Liver (tissue), 9 donors: ENCODE measurements around the gene DCTN3. TPM values are rescaled to one million over a fixed set of nuclear protein-coding genes. Genes with fewer than 3 reads are reported as not detected.

Experiments
- DNase-seq: peaks from one replicate; pipeline ENCODE4 v3.0.0-alpha.2; 2017; ENCODE audit warnings: low spot score
- H3K27ac ChIP-seq, 2 donors: one replicate each; pipeline ENCODE4 v1.7.0; 2013; ENCODE audit warnings: inconsistent platforms in 2 of 2, low read length in 2 of 2, control low read depth in 1 of 2, low read depth in 1 of 2, mild to moderate bottlenecking in 1 of 2
- H3K27me3 ChIP-seq, 4 donors: one replicate each; pipeline versions ENCODE4 v1.6.1 to v1.7.0; 2013; ENCODE audit warnings: low read length in 3 of 4, inconsistent platforms in 1 of 4, mild to moderate bottlenecking in 1 of 4, moderate library complexity in 1 of 4; ENCODE audit not compliant: control insufficient read depth in 4 of 4, insufficient read depth in 4 of 4
- H3K36me3 ChIP-seq, 4 donors: one replicate each; pipeline versions ENCODE4 v1.6.1 to v1.7.0; 2013; ENCODE audit warnings: low read length in 3 of 4, mild to moderate bottlenecking in 3 of 4, low read depth in 1 of 4, moderate library complexity in 1 of 4; ENCODE audit not compliant: control insufficient read depth in 4 of 4, insufficient read depth in 3 of 4
- H3K4me1 ChIP-seq, 4 donors: one replicate each; pipeline versions ENCODE4 v1.6.1 to v1.7.0; 2013; ENCODE audit warnings: low read length in 3 of 4, mild to moderate bottlenecking in 3 of 4, moderate library complexity in 1 of 4; ENCODE audit not compliant: control insufficient read depth in 4 of 4, insufficient read depth in 4 of 4
- H3K4me3 ChIP-seq, 3 donors: one replicate each; pipeline versions ENCODE4 v1.6.1 to v1.7.0; 2013; ENCODE audit warnings: low read length in 3 of 3, control low read depth in 1 of 3, low read depth in 1 of 3, mild to moderate bottlenecking in 1 of 3
- H3K9ac ChIP-seq, 2 donors: one replicate each; pipeline ENCODE4 v1.7.0; 2013; ENCODE audit warnings: low read length in 2 of 2, mild to moderate bottlenecking in 2 of 2, moderate library complexity in 2 of 2, control low read depth in 1 of 2, low read depth in 1 of 2
- H3K9me3 ChIP-seq, 4 donors: one replicate each; pipeline versions ENCODE4 v1.6.1 to v1.7.0; 2013; ENCODE audit warnings: low read length in 3 of 4; ENCODE audit not compliant: control insufficient read depth in 4 of 4
- CTCF ChIP-seq: fragments of 150-350 bp; IDR thresholded peaks from 2 replicates; pipeline ENCODE4 v1.5.1; 2017; ENCODE audit warnings: improper control_type of control experiment, low read depth, low read length; ENCODE audit not compliant: missing input control
- FOXA1 ChIP-seq: IDR thresholded peaks from 2 replicates; pipeline ENCODE4 v1.6.1; 2016; ENCODE audit warnings: antibody characterized with exemption
- FOXA2 ChIP-seq: IDR thresholded peaks from 2 replicates; pipeline ENCODE4 v1.6.1; 2016; ENCODE audit warnings: antibody characterized with exemption
- GABPA ChIP-seq, 2 donors: IDR thresholded peaks in 1 of 2; conservative IDR thresholded peaks in 1 of 2; 2 replicates each; pipeline ENCODE4 v1.6.1; 2016; ENCODE audit warnings: antibody characterized with exemption in 2 of 2, mild to moderate bottlenecking in 1 of 2, moderate library complexity in 1 of 2
- HNF4A ChIP-seq, 2 donors: conservative IDR thresholded peaks; 2 replicates each; pipeline ENCODE4 v1.6.1; 2016; ENCODE audit warnings: antibody characterized with exemption in 2 of 2, mild to moderate bottlenecking in 2 of 2
- HNF4G ChIP-seq: IDR thresholded peaks from 2 replicates; pipeline ENCODE4 v1.6.1; 2016; ENCODE audit warnings: antibody characterized with exemption
- JUND ChIP-seq, 2 donors: IDR thresholded peaks; 2 replicates each; pipeline ENCODE4 v1.6.1; 2016; ENCODE audit warnings: antibody characterized with exemption in 2 of 2
- MAX ChIP-seq: IDR thresholded peaks from 2 replicates; pipeline ENCODE4 v1.6.1; 2016; ENCODE audit warnings: antibody characterized with exemption
- RAD21 ChIP-seq, 2 donors: IDR thresholded peaks; 2 replicates each; pipeline ENCODE4 v1.6.1; 2016; ENCODE audit warnings: antibody characterized with exemption in 2 of 2, mild to moderate bottlenecking in 2 of 2
- TAF1 ChIP-seq: conservative IDR thresholded peaks from 2 replicates; pipeline ENCODE4 v1.6.1; 2016; ENCODE audit warnings: antibody characterized with exemption, mild to moderate bottlenecking
- YY1 ChIP-seq: IDR thresholded peaks from 2 replicates; pipeline ENCODE4 v1.6.1; 2016; ENCODE audit warnings: antibody characterized with exemption, mild to moderate bottlenecking
- WGBS: extraction: QIAGEN DNeasy Blood & Tissue Kit; methylation state at CpG from one replicate; pipeline ENCODE4 v1.1.7; 2013; 5-methylcytosine and 5-hydroxymethylcytosine counted together
- polyA plus RNA-seq, 2 donors: library from polyadenylated mRNA; stranded (reverse) in 1 of 2; unstranded in 1 of 2; fragments of 200-250 nt in 1 of 2; fragments of >200 nt in 1 of 2; fragmentation: Nextera tagmentation in 1 of 2; extraction: Ambion mirVana in 1 of 2; gene quantifications; one replicate each; pipeline versions ENCODE4 v1.2.1 to v1.2.3, GENCODE V29; 2013 to 2015
- total RNA-seq, 2 donors: library from RNA; depleted of rRNA; stranded (reverse); fragments of >200 nt; gene quantifications; one replicate each; pipeline ENCODE4 v1.2.3, GENCODE V29; 2014
- TF ChIP-seq, protein P1 (sequence below): IDR thresholded peaks from 2 replicates; pipeline ENCODE4 v1.6.1; 2016; ENCODE audit warnings: antibody characterized with exemption, mild to moderate bottlenecking
- TF ChIP-seq, protein P2 (sequence below): IDR thresholded peaks from 2 replicates; pipeline ENCODE4 v1.6.1; 2016; ENCODE audit warnings: antibody characterized with exemption
- donor health status: healthy.
- donor health status: healthy.
- donor health status: healthy.
- donor health status: healthy.
- donor health status: healthy.

Gene DCTN3
- total and polyA plus RNA-seq, 4 donors, result 24.9 to 51.9 (median 46.7) TPM

GRCh38 chr9:34577400-34578240, 42.7 kb downstream of the DCTN3 start:
- Histone ChIP-seq H3K9ac (no peak overlapping the region), H3K9me3 (no peaks in the 10 kb centered on the region), H3K4me3 (no peak overlapping the region), H3K27ac (peak overlapping the region in 1 of 2 donors; percentile 15), H3K27me3 (no peaks in the 10 kb centered on the region), H3K4me1 (peaks cover 0 to 15% (median 9%) of the 10 kb centered on the region in 4 donors), H3K36me3 (no peaks in the 10 kb centered on the region)
- no peak for TF ChIP-seq JUND (IDR thresholded peaks at IDR 0.05)
- TF ChIP-seq FOXA2, result no peak
- WGBS, result 39% methylated on average over 62 of the region's 62 CpGs
- no peak for DNase-seq

- Histone ChIP-seq H3K4me3 (no peak overlapping the region), H3K27ac (no peak overlapping the region), H3K4me1 (peaks cover 3 to 21% (median 15%) of the 10 kb centered on the region in 4 donors), H3K9me3 (no peaks in the 10 kb centered on the region), H3K9ac (no peak overlapping the region), H3K36me3 (no peaks in the 10 kb centered on the region), H3K27me3 (no peaks in the 10 kb centered on the region)
- 78% methylated on average over 14 of the region's 14 CpGs for whole genome bisulfite sequencing
- TF ChIP-seq RAD21 (IDR thresholded peaks at IDR 0.05) (no peak), GABPA (IDR thresholded peaks at IDR 0.05 in 1 of 2, conservative IDR thresholded peaks at IDR 0.05 in 1 of 2) (no peak), FOXA1 (no peak), TAF1 (no peak), HNF4A (conservative IDR thresholded peaks at IDR 0.05) (no peak), CTCF (no peak), YY1 (no peak), JUND (IDR thresholded peaks at IDR 0.05) (no peak), HNF4G (no peak), MAX (no peak)
- TF ChIP-seq, protein P1, sequence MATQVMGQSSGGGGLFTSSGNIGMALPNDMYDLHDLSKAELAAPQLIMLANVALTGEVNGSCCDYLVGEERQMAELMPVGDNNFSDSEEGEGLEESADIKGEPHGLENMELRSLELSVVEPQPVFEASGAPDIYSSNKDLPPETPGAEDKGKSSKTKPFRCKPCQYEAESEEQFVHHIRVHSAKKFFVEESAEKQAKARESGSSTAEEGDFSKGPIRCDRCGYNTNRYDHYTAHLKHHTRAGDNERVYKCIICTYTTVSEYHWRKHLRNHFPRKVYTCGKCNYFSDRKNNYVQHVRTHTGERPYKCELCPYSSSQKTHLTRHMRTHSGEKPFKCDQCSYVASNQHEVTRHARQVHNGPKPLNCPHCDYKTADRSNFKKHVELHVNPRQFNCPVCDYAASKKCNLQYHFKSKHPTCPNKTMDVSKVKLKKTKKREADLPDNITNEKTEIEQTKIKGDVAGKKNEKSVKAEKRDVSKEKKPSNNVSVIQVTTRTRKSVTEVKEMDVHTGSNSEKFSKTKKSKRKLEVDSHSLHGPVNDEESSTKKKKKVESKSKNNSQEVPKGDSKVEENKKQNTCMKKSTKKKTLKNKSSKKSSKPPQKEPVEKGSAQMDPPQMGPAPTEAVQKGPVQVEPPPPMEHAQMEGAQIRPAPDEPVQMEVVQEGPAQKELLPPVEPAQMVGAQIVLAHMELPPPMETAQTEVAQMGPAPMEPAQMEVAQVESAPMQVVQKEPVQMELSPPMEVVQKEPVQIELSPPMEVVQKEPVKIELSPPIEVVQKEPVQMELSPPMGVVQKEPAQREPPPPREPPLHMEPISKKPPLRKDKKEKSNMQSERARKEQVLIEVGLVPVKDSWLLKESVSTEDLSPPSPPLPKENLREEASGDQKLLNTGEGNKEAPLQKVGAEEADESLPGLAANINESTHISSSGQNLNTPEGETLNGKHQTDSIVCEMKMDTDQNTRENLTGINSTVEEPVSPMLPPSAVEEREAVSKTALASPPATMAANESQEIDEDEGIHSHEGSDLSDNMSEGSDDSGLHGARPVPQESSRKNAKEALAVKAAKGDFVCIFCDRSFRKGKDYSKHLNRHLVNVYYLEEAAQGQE, result no peak
- TF ChIP-seq, protein P2, sequence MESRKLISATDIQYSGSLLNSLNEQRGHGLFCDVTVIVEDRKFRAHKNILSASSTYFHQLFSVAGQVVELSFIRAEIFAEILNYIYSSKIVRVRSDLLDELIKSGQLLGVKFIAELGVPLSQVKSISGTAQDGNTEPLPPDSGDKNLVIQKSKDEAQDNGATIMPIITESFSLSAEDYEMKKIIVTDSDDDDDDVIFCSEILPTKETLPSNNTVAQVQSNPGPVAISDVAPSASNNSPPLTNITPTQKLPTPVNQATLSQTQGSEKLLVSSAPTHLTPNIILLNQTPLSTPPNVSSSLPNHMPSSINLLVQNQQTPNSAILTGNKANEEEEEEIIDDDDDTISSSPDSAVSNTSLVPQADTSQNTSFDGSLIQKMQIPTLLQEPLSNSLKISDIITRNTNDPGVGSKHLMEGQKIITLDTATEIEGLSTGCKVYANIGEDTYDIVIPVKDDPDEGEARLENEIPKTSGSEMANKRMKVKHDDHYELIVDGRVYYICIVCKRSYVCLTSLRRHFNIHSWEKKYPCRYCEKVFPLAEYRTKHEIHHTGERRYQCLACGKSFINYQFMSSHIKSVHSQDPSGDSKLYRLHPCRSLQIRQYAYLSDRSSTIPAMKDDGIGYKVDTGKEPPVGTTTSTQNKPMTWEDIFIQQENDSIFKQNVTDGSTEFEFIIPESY, result no peak
- DNase-seq, result no peak
These were observed 43.5 kb downstream of the DCTN3 start for GRCh38 chr9:34576597-34577399.
